Eye (tissue), 1 donor: ENCODE measurements around the gene LHFPL3.

Experiments used
- DNase-seq: peaks from one replicate; pipeline ENCODE4 v3.0.0-alpha.2; 2015

The LHFPL3 gene

DNA sequence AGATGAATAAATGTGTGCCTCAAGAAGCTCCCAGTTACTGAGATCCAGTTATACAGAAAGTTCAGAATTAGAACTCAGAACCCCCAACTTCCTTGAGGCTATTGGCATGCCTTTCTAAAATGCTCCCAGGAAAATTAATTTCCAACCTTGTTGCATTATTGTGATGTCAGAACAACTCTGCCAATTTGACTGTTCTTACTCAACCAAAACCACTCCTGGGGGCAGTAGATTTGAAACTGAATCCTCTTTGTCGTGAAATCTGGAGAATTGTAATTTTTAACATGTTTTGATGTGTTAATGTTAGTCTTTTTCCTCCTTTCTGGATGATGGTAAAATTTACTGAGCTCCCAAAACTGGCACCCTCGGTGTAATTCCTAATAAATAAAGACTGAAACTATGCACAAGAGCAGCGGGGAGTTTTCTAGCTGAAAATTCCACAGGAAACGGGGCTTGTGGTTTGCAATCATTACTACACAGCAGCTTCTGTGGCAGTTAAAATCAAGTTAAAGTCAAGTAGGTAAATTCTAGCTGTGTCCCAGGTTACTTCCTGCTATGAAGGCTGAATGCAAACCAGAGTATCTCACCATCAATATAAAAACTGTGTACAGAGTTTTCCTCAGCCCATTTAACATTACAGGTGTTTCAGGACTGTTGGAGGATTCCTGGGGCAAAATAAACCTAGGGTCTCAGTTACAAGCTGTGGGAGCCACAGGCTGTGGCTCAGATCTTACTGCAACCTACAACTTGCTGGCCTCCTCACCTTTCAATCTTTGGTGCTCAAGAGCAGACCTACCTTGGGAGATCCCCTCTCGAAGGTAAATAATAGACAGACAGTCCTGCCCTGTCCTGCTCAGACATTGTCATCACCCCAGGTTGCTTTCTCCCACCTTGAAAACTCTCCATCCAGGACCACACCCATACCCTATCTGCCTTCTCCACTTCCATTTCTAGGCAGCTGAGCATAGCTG is 529.3 kb downstream of the LHFPL3 start:
- DNase-seq, result no peak

DNA sequence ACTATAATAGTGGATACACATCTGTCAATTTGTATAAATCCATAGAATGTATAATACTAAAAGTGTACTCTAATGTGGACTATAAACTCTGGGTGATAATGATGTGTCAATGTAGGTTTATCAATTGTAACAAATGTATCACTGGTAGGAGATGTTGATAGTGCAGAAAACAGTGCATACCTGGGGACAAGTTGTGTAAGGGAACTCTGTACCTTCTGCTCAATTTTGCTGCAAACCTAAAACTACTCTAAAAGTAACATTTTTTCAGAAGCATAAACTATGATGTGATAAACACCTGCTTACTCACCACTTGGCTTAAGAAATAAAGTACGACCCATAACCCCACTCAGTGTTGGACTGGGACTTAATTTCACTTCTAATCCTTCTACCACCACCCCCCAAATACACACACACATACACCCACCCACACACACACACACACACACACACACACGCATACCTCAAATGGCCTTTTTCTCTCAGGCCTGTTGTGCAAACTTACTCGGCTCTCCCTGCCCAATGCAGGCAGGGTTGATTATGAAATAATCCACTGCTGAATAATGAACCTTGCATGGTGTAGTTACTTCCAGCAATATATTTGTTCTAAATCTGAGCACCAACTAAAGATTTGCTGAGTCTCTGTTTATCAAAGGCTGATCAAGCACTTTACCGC is 531.5 kb downstream of the LHFPL3 start:
- DNase-seq, result no peak

DNA sequence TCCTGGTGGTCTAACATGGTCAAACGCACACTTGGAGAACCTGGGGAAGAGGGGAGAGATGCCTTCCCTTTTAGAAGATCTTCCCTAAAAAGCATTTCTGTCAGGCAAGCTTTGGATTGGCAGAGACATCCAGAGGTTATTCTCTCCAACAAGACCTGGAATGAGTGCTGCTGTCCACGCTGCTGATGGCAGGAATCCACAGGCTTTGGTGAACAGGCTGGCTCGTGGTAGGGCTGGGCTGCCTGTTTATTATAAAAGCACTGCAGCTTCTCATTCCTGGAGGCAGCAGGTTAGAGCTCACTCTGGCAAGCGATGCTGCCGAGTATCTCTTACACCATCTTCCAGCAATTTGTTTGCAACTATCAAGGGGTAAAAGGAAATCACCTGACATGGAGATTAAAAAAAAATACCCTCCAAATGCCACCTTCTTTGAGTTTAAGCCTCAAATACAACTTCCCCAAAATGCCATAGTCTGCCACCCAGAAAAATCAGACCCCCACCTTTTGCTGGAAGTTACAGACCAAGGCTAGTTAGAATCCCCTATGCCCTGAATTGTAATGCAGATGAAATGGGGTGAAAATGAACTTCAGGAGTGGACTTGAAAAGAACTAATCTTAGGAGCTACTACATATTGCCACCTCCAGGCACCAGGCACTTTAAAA is 533.5 kb downstream of the LHFPL3 start:
- DNase-seq, result no peak

- DNase-seq, result peak; percentile 25
Observed at GRCh38 chr7:104862719-104863118, 534.3 kb downstream of the LHFPL3 start.

DNA sequence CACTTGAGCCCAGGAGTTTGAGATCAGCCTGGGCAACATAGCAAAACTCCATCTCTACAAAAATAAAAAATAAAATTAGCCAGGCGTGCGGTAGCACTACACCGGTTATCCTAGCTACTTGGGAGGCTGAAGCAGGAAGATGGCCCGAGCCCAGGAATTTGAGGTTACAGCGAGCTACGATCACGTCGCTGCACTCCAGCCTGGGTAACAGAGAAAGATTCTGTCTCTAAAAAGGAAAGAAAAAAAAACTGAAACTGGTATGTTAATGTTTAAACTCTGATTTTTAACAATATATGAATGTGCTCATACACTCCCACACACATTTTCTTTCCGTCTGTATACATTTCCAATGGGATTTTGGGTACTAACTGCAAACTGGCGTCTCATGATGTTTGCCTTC is 545.0 kb downstream of the LHFPL3 start:
- no peak for DNase-seq

- DNase-seq, result no peak
Observed at GRCh38 chr7:104878577-104878976, 550.2 kb downstream of the LHFPL3 start.

DNA sequence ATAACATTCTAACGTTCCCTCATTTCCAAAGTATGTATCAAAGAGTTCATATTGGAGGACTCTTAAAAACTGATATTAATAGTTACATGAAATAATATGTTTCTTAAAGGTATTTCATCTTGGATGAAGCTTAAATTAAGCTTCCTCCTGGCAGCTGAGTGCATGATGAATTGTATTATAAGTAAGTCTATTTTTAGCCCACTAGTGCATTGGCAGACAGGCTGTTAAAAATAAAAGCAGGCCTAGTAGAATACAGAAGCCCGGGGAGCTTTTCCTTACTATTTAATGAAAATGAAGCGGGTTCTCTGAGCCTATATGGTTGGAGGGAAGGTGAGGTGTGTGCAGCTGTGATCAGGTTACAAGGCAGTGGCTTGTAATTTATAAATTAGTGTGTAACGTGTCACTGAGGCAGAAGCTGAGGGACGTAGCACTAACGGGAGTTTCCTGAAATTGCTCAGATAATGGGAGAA is 554.9 kb downstream of the LHFPL3 start:
- no peak for DNase-seq

DNA sequence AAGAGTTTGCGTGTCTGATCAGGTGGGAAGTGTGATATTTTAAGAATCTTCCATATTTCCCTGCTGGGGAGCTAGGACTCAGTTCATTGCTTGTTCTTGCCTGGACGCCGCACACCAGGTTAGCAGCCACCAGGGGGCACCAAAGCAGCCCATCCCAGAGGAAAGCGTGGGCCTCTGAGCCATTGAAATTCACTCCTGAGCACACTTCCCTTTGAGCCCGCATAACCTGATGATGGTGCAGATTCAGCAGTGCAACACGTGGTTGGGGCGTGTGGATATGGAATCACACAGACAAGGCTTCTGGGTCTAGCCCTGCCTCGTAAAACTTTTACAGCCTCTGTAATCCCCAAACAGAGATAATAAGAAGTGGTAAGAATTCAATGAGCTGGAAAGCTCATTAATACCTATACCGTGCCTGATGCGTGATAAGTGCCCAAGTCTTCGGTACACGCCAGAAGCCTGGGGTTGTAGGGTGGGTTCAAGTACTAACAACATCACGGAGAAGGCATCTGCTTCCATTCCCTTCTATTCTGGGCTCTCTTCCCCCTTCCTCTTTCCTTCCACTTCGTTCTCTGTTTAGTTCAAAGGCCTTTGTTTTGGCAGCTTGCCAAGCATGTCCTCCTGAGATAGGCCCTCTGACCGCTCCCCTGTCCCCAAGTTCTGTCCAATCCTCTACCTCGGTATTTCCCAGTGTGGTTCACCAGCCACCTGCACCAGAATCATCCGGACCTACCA is 555.5 kb downstream of the LHFPL3 start:
- DNase-seq, result peak; percentile 89

DNA sequence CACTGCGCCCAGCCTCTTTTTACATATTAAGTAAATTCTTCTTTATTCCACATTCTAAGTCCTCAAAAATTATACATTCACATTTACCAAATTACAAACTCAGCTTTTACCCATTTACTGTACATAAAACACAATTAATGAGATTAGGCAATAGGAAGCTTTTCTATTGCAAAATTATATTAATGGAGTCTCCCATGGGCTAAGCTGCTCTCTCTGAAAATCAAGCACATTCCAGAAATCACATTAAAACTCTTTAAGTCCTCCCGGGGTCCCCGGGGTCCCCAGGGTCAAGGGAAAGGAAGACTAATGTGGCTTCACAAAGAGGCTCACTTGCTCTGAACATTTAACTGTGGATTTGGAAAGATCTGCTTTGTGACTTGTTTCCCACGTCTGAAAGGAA is 558.2 kb downstream of the LHFPL3 start:
- DNase-seq, result no peak

- DNase-seq, result no peak
Observed at GRCh38 chr7:104890216-104890615, 561.8 kb downstream of the LHFPL3 start.

DNA sequence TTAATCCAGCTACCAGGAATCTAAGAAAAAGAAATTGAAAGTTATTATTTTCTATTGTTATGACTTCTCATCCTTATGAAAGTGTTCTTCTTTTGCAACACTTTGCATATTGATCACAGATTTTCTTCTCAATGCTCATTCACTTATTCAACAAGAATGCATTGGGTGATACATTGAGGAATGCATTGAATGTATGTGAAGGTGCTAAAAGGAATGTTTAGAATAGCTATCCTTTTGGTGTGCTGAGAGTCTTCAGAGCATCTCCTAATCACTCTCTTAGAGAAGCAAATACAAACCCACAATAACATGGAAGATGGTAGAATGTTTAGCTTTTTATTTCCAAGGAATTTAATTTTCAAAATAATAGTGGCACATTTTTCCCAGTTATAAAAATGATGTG is 563.5 kb downstream of the LHFPL3 start:
- no peak for DNase-seq

DNA sequence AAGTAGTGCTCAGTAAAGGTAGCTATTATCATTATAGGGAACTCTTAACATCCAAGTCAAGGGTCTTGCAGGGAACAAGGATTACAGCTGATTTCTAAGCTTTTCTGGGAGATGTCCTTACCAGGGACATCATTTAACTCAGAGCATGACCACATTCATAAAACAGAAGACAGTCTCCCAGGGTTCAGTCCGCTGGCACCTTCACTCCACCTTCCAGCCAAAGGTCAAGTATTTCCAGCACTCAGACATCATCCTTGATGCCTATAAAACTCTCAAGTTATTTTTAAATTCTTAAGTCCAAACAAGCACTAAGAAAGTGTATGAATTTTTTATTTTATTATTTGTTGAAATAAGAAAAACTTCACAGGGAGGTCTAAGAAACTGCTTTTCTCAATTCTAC is 565.9 kb downstream of the LHFPL3 start:
- no peak for DNase-seq

DNA sequence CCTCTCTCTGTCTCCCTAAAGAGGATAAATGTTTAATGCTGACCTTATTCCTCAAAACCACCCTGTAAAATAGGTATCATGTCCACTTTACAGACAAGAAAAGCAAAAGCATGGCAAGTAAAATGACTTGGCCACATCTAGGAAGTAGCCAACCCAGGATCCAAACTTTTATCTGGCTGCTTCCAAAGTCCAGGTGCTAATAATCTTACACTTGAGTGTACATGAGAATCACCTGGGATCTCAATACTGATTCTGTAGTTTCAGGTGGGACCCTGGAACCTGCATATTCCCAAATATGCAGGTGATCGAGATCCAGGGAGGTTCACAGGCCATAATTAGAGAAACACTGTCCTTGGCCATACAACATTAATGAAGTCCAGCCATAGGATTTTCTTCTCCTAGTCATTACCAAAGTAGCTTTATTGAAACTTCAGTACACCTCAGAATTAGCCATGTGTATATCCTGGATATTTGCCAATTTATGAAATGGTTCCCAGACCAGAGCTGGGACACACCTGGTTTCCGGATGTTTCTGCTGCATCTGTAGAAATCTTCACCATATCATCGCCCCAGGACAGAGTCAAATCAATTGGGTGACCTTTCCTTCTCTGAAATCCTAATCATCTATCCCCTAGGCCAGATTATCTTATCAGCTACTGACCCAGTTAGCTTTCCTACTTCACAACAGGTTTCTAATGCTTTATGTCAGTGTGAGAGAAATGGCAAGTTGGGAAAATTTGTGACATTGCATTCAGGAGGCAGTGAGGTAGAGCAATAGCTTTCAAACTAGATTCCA is 566.5 kb downstream of the LHFPL3 start:
- DNase-seq, result no peak

- DNase-seq, result no peak
Observed at GRCh38 chr7:104895522-104896236, 567.3 kb downstream of the LHFPL3 start.

DNA sequence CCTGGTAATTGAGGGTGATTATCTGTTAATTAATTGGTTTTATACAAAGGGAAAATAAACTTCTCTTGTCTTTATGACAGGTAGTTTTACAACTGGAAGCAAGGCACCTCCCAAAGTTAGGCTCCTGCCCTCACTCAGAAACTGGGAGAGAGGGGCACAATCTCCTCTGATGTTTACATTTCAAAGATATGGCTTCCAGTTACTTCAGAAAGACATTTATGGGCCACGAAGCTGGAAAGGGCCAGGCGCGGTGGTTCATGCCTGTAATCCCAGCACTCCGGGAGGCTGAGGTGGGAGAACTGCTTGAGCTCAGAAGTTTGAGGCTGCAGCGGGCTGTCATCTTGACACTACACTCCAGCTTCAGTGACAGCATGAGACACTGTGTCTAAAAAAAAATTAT is 570.0 kb downstream of the LHFPL3 start:
- no peak for DNase-seq

DNA sequence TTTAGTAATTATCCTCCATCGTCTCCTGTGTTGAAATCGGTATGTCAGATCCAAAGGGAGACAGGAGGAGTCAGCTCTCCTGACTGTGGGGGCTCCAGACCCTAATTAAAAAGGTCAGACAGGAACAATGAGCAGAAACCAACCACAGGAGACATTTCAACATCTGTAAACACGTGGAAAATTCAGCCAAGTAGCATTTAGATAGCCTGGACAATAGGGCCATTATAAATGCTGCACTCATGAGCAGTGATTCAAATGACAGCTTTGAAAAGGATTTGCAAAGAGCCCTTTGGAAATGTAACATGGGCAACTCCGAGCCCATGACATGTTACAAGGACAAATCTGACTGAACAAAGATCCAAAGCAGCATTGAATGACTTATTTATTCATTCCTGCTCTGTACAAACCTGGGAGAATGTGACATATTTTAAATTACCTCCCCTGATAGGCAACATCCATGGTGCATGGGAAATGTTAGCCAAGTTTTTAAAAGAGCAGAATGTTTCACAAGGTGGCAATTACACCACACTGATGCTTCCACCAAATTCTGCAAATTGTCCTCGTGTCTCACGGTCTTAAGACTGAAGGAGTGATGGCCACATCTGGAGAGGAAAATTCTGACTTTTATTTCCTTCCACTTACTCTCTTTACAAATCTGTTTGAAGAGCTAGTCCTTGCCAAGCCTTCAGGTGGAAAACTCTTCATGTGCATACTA is 572.3 kb downstream of the LHFPL3 start:
- peak; percentile 63 for DNase-seq

DNA sequence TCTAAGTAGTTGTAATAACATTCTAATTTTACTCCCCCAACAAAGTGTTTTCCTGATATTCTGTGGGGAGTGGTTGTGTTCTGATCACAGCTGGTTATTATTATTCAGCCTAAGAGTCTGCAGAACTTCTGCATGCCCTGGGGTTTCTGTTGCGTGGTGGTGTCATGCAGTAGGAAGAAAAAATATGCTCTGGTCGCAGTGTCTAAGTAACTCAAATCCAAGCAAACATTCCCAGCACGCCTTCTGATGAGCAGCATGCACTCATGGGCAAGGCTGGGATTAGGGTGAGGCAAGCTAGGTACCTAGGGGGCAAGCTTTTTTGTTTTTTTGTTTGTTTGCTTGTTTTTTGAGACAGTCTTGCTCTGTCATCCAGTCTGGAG is 572.8 kb downstream of the LHFPL3 start:
- DNase-seq, result no peak

DNA sequence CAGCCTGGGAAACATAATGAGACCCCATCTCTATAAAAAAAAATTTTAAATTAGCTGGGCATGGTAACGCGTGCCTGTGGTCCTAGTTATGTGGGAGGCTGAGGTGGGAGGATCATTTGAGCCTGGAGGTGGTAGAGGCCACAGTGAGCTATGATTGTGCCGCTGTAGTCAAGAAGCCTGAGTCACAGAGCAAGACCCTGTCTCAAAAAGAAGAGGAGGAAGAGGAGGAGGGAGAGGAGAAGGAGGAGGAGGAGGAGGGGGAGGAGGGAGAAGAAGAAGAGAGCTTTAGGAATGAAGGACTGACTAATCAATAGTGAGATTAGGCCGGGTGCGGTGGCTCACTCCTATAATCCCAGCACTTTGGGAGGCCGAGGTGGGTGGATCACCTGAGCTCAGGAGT is 573.8 kb downstream of the LHFPL3 start:
- no peak for DNase-seq

- DNase-seq, result no peak
Observed at GRCh38 chr7:104903044-104903443, 574.6 kb downstream of the LHFPL3 start.

GRCh38 chr7:104903846-104904245 is 575.4 kb downstream of the LHFPL3 start:
- DNase-seq, result no peak

DNA sequence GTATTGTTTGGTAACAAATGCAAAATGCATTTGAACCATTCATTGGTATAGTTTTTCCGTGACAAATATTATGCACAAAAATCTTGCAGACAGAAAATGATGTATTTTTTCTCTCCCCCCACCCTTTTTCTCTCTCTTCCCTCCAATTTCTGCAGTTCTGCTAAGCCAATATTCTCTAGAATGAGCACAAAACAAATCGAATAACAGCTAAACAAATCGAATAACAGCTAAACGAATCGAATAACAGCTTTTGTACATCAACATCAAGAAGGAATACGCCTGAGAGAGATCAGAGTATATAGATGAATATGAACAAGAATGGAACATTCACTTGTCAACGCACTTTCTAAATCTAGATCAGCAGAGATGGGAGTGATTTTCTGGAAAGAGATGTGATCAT is 577.6 kb downstream of the LHFPL3 start:
- no peak for DNase-seq
